Glutamatergic neuron (in vitro differentiated cells): Measurements from ENCODE around the gene ATP6V0B. TPM values are rescaled to one million over a fixed set of nuclear protein-coding genes. Genes with fewer than 3 reads are reported as not detected.

Experiments
- DNase-seq: peaks from one replicate; pipeline ENCODE4 v3.0.0; 2022
- H3K27ac Mint-ChIP-seq: one replicate; pipeline ENCODE4 v1.8.0; 2020; ENCODE audit warnings: mild to moderate bottlenecking, mixed read lengths, inconsistent platforms; ENCODE audit not compliant: unreplicated experiment
- H3K27me3 Mint-ChIP-seq: one replicate; pipeline ENCODE4 v1.8.0; 2020; ENCODE audit warnings: mild to moderate bottlenecking, moderate library complexity, mixed read lengths, inconsistent platforms; ENCODE audit not compliant: unreplicated experiment
- H3K36me3 Mint-ChIP-seq: one replicate; pipeline ENCODE4 v1.8.0; 2020; ENCODE audit warnings: mild to moderate bottlenecking, mixed read lengths, inconsistent platforms; ENCODE audit not compliant: unreplicated experiment
- H3K4me1 Mint-ChIP-seq: one replicate; pipeline ENCODE4 v1.8.0; 2020; ENCODE audit warnings: mild to moderate bottlenecking, low read depth, mixed read lengths, inconsistent platforms; ENCODE audit not compliant: unreplicated experiment
- H3K4me3 Mint-ChIP-seq: one replicate; pipeline ENCODE4 v1.8.0; 2020; ENCODE audit warnings: mild to moderate bottlenecking, mixed read lengths, inconsistent platforms; ENCODE audit not compliant: unreplicated experiment
- H3K9me3 Mint-ChIP-seq: one replicate; pipeline ENCODE4 v1.8.0; 2020; ENCODE audit warnings: mild to moderate bottlenecking, moderate library complexity, mixed read lengths, inconsistent platforms; ENCODE audit not compliant: unreplicated experiment
- total RNA-seq: library from RNA; stranded (reverse); fragmentation: NEBNext Ultra II Directional; extraction: Animal tissue kit (Norgen Biotek cat#: 25700); gene quantifications from one replicate; pipeline ENCODE4 v1.2.1, GENCODE V29; 2021; ENCODE audit not compliant: unreplicated experiment
- TF ChIP-seq, protein P1 (sequence below): fragments of 200-600 bp; sonication (generic); IDR thresholded peaks from one replicate; pipeline ENCODE4 v1.5.0; 2021; ENCODE audit not compliant: partially characterized antibody, unreplicated experiment

Gene ATP6V0B
- total RNA-seq, 1 donor from 2014 or later, result 208 TPM

- H3K27ac Mint-ChIP-seq, result peak overlapping the region; percentile 72
- H3K27me3 Mint-ChIP-seq, result peaks cover 4% of the 10 kb centered on the region
- peaks cover 4% of the 10 kb centered on the region for H3K9me3 Mint-ChIP-seq
- no peak for DNase-seq
- H3K4me1 Mint-ChIP-seq, result peaks cover 13% of the 10 kb centered on the region
- peaks cover 6% of the 10 kb centered on the region for H3K36me3 Mint-ChIP-seq
- H3K4me3 Mint-ChIP-seq, result peak overlapping the region; percentile 94
- TF ChIP-seq, protein P1, sequence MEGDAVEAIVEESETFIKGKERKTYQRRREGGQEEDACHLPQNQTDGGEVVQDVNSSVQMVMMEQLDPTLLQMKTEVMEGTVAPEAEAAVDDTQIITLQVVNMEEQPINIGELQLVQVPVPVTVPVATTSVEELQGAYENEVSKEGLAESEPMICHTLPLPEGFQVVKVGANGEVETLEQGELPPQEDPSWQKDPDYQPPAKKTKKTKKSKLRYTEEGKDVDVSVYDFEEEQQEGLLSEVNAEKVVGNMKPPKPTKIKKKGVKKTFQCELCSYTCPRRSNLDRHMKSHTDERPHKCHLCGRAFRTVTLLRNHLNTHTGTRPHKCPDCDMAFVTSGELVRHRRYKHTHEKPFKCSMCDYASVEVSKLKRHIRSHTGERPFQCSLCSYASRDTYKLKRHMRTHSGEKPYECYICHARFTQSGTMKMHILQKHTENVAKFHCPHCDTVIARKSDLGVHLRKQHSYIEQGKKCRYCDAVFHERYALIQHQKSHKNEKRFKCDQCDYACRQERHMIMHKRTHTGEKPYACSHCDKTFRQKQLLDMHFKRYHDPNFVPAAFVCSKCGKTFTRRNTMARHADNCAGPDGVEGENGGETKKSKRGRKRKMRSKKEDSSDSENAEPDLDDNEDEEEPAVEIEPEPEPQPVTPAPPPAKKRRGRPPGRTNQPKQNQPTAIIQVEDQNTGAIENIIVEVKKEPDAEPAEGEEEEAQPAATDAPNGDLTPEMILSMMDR, result no peak
These were observed 29.0 kb upstream of the ATP6V0B start for GRCh38 chr1:43945674-43946235.

DNA sequence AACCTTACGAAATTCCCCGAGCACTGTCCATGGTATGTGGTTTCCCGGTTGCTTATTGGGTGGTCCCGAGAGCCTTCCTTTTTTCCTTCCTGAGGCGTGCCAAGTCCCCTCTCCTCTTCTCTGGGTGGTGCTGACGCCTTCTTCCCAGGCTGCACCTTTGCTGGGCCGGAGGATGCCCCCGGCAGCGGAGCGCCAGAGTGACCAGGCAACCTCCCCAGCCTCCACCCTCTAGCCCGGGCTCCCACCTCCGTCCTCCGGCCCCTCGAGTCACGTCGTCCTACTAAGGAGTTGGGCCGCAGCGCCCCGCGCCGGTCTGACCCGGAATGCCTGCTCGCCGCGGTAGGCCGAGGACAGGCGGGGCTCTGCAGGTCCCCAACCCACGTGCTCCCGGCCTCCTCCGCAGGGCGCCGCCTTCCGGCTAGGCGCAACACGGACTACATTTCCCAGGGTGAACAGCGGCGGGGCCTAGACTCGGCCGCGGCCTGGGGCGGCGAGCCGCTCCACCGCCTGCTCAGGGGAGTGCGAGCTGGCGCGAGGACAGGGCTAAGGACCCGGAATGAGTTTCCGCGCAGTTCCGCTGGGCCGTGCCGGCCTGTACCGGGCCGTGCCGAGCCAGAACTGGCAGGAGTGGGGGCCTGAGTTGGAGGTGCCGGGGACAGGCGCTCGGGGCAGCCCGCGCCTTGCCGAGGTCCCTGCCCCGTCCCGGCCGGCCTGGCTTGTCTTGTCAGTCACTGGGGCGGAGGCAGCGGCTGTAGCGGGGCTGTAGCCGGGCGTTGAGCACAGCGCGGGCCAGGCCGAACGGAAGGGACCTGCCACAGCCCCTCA, 28.3 kb upstream of the ATP6V0B start, which contains the start of gene IPO13:
Gene IPO13 (plus strand): TSS at position 715 of the 825 bp plus-strand sequence. CDS start 651 bp downstream, outside the sequence.
- peak; percentile 98 for DNase-seq
- H3K4me3 Mint-ChIP-seq, result peak within 1 kb of the TSS; percentile 94
- H3K36me3 Mint-ChIP-seq, result peaks cover 7% of the 10 kb centered on the region
- peaks cover 4% of the 10 kb centered on the region for H3K9me3 Mint-ChIP-seq
- TF ChIP-seq, protein P1, result peak; percentile 75
- H3K4me1 Mint-ChIP-seq, result peaks cover 13% of the 10 kb centered on the region
- H3K27ac Mint-ChIP-seq, result peak within 1 kb of the TSS; percentile 89
- H3K27me3 Mint-ChIP-seq, result peaks cover 4% of the 10 kb centered on the region

GRCh38 chr1:43947061-43947873, 27.5 kb upstream of the ATP6V0B start:
- H3K9me3 Mint-ChIP-seq, result peaks cover 4% of the 10 kb centered on the region
- peaks cover 13% of the 10 kb centered on the region for H3K4me1 Mint-ChIP-seq
- no peak for DNase-seq
- peak overlapping the region; percentile 89 for H3K27ac Mint-ChIP-seq
- peaks cover 7% of the 10 kb centered on the region for H3K36me3 Mint-ChIP-seq
- H3K4me3 Mint-ChIP-seq, result peak overlapping the region; percentile 94
- TF ChIP-seq, protein P1, result no peak
- peaks cover 1% of the 10 kb centered on the region for H3K27me3 Mint-ChIP-seq

DNA sequence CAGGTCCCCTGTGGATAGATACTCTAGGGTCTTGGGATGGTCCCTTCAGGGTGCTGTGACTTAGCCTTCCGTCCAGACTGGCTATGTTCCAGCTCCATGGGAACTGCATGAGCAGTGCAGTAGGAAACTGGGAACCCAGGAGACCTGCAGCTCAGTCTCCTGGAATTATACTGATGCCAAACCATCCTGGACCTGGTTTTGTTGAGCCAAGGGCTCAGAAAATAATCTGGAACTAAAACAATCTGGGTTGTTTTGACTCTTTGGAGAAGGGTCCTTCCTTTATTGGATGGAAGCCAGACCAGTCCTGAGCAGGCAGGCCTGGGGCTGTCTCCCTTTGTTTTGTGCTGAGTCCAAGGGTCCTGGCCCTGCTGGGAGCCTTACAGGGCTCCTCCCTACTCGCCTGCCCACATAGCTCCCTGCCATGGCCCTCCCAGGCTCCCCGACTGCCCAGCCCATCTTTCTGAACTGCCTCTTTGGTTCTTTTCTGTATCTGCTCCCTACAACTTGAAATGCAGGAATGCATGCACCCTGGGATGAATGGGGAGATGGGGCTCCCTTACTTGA, 26.8 kb upstream of the ATP6V0B start:
- Mint-ChIP-seq H3K36me3 (peaks cover 7% of the 10 kb centered on the region), H3K27ac (no peak overlapping the region), H3K9me3 (peaks cover 4% of the 10 kb centered on the region), H3K27me3 (peaks cover 1% of the 10 kb centered on the region), H3K4me1 (peaks cover 13% of the 10 kb centered on the region), H3K4me3 (peak overlapping the region; percentile 94)
- no peak for DNase-seq
- TF ChIP-seq, protein P1, result no peak
